H9 (cell line): ENCODE measurements around the gene ZFP91. TPM values are rescaled to one million over a fixed set of nuclear protein-coding genes. Genes with fewer than 3 reads are reported as not detected.

ENCODE experiments used
- DNase-seq: peaks from one replicate; pipeline ENCODE4 v3.0.0-alpha.2; 2017
- H2AFZ ChIP-seq: one replicate; pipeline ENCODE4 v1.6.1; 2013; ENCODE audit warnings: mild to moderate bottlenecking, low read length, control low read depth, moderate library complexity
- H2AK5ac ChIP-seq: 2 replicates; pipeline ENCODE4 v1.6.1; 2013; ENCODE audit warnings: low read length, control low read depth, mixed read lengths; ENCODE audit not compliant: insufficient read length
- H2BK120ac ChIP-seq: one replicate; pipeline ENCODE4 v1.6.1; 2013; ENCODE audit warnings: low read depth, mild to moderate bottlenecking, low read length, control low read depth, inconsistent platforms; ENCODE audit not compliant: poor library complexity, severe bottlenecking
- H2BK12ac ChIP-seq: 2 replicates; pipeline ENCODE4 v1.6.1; 2013; ENCODE audit warnings: low read length, control low read depth, mixed read lengths, low read depth; ENCODE audit not compliant: insufficient read length
- H2BK15ac ChIP-seq: 2 replicates; pipeline ENCODE4 v1.6.1; 2013; ENCODE audit warnings: low read depth, low read length, control low read depth
- H2BK20ac ChIP-seq: one replicate; pipeline ENCODE4 v1.6.1; 2013; ENCODE audit warnings: low read depth, mild to moderate bottlenecking, low read length, control low read depth, inconsistent platforms; ENCODE audit not compliant: poor library complexity, severe bottlenecking
- H2BK5ac ChIP-seq: 2 replicates; pipeline ENCODE4 v1.6.1; 2013; ENCODE audit warnings: low read length, control low read depth, mixed read lengths; ENCODE audit not compliant: insufficient read length
- H3K14ac ChIP-seq: 2 replicates; pipeline ENCODE4 v1.6.1; 2013; ENCODE audit warnings: low read length, control low read depth; ENCODE audit not compliant: insufficient read depth
- H3K18ac ChIP-seq: 2 replicates; pipeline ENCODE4 v1.6.1; 2013; ENCODE audit warnings: low read depth, mild to moderate bottlenecking, mixed read lengths, low read length, control low read depth; ENCODE audit not compliant: insufficient read length
- H3K23ac ChIP-seq: 2 replicates; pipeline ENCODE4 v1.6.1; 2013; ENCODE audit warnings: low read length, control low read depth, mixed read lengths, low read depth; ENCODE audit not compliant: insufficient read length
- H3K23me2 ChIP-seq: 2 replicates; pipeline ENCODE4 v1.6.1; 2013; ENCODE audit warnings: low read depth, mild to moderate bottlenecking, mixed read lengths, low read length, control low read depth; ENCODE audit not compliant: insufficient read length, poor library complexity, severe bottlenecking
- H3K27ac ChIP-seq: 2 replicates; pipeline ENCODE4 v1.5.1; 2013; ENCODE audit warnings: low read length, control low read depth, mixed read lengths, low read depth; ENCODE audit not compliant: insufficient read length
- H3K27me3 ChIP-seq: 2 replicates; pipeline ENCODE4 v1.6.1; 2013; ENCODE audit warnings: low read length, control low read depth, inconsistent platforms; ENCODE audit not compliant: insufficient read depth
- H3K4ac ChIP-seq: 2 replicates; pipeline ENCODE4 v1.6.1; 2013; ENCODE audit warnings: low read depth, mild to moderate bottlenecking, control low read depth, inconsistent platforms, low read length, moderate library complexity
- H3K4me1 ChIP-seq: 2 replicates; pipeline ENCODE4 v1.6.1; 2013; ENCODE audit warnings: low read length, control low read depth, inconsistent platforms; ENCODE audit not compliant: insufficient read depth
- H3K4me2 ChIP-seq: 2 replicates; pipeline ENCODE4 v1.6.1; 2013; ENCODE audit warnings: low read length, control low read depth, mixed read lengths; ENCODE audit not compliant: insufficient read length, insufficient read depth
- H3K56ac ChIP-seq: 2 replicates; pipeline ENCODE4 v1.6.1; 2013; ENCODE audit warnings: low read depth, mild to moderate bottlenecking, mixed read lengths, low read length, control low read depth; ENCODE audit not compliant: insufficient read length
- H3K79me1 ChIP-seq: 2 replicates; pipeline ENCODE4 v1.6.1; 2013; ENCODE audit warnings: low read depth, mild to moderate bottlenecking, moderate library complexity, low read length, control low read depth, inconsistent platforms; ENCODE audit not compliant: insufficient read depth, poor library complexity, severe bottlenecking
- H3K79me2 ChIP-seq: 2 replicates; pipeline ENCODE4 v1.6.1; 2013; ENCODE audit warnings: low read length, control low read depth, inconsistent platforms; ENCODE audit not compliant: insufficient read depth
- H3K9ac ChIP-seq: 2 replicates; pipeline ENCODE4 v1.6.1; 2013; ENCODE audit warnings: low read length, control low read depth, mixed read lengths; ENCODE audit not compliant: insufficient read length; ENCODE audit errors: extremely low read depth
- H3K9me3 ChIP-seq: one replicate; pipeline ENCODE4 v1.6.1; 2013; ENCODE audit warnings: low read depth, low read length, inconsistent platforms; ENCODE audit not compliant: control insufficient read depth
- H3T11ph ChIP-seq: one replicate; pipeline ENCODE4 v1.6.1; 2013; ENCODE audit warnings: mild to moderate bottlenecking, low read length, control low read depth, inconsistent platforms
- H4K20me1 ChIP-seq: one replicate; pipeline ENCODE4 v1.6.1; 2013; ENCODE audit not compliant: control insufficient read depth, insufficient read length, insufficient read depth
- H4K5ac ChIP-seq: 2 replicates; pipeline ENCODE4 v1.6.1; 2013; ENCODE audit warnings: low read depth, mild to moderate bottlenecking, mixed read lengths, low read length, control low read depth; ENCODE audit not compliant: insufficient read length
- H4K8ac ChIP-seq: replicated peaks from 2 replicates; pipeline ENCODE4 v1.6.1; 2013; ENCODE audit warnings: low read length, control low read depth, mixed read lengths, low read depth; ENCODE audit not compliant: insufficient read length
- H4K91ac ChIP-seq: 2 replicates; pipeline ENCODE4 v1.6.1; 2013; ENCODE audit warnings: low read depth, mild to moderate bottlenecking, moderate library complexity, mixed read lengths, low read length, control low read depth; ENCODE audit not compliant: insufficient read length
- H3K27ac Mint-ChIP-seq, 3 experiments: 2 replicates in 2 of 3; 3 replicates in 1 of 3; pipeline ENCODE4 v1.8.0; 2020 to 2021; ENCODE audit warnings: mixed read lengths in 3 of 3, mild to moderate bottlenecking in 1 of 3, moderate library complexity in 1 of 3
- H3K27me3 Mint-ChIP-seq: 2 replicates; pipeline ENCODE4 v1.8.0; 2021; ENCODE audit warnings: low read depth, mild to moderate bottlenecking, moderate library complexity, mixed read lengths
- H3K36me3 Mint-ChIP-seq, 3 experiments: 2 replicates in 2 of 3; 3 replicates in 1 of 3; pipeline ENCODE4 v1.8.0; 2020 to 2021; ENCODE audit warnings: low read depth in 3 of 3, mixed read lengths in 3 of 3; ENCODE audit not compliant: insufficient read depth in 1 of 3
- H3K4me1 Mint-ChIP-seq, 2 experiments: 2 replicates each; pipeline ENCODE4 v1.8.0; 2020; ENCODE audit warnings: mixed read lengths in 2 of 2
- H3K4me3 Mint-ChIP-seq, 2 experiments: 2 replicates in 1 of 2; 3 replicates in 1 of 2; pipeline ENCODE4 v1.8.0; 2020 to 2021; ENCODE audit warnings: mild to moderate bottlenecking in 2 of 2, mixed read lengths in 2 of 2, moderate library complexity in 1 of 2
- H3K9me3 Mint-ChIP-seq, 2 experiments: 2 replicates in 1 of 2; 3 replicates in 1 of 2; pipeline ENCODE4 v1.8.0; 2020; ENCODE audit warnings: mild to moderate bottlenecking in 2 of 2, mixed read lengths in 2 of 2, moderate library complexity in 1 of 2
- CTCF ChIP-seq: fragments of 200-600 bp; sonication (generic); conservative IDR thresholded peaks from 3 replicates; pipeline ENCODE4 v1.8.0; 2021; ENCODE audit warnings: antibody characterized with exemption, mild to moderate bottlenecking
- WGBS: extraction: QIAGEN DNeasy Blood & Tissue Kit; methylation state at CpG from one replicate; pipeline ENCODE4 v1.1.7; 2013; ENCODE audit warnings: missing lambda C conversion rate, low lambda C conversion rate, mixed read lengths; ENCODE audit not compliant: insufficient read length; ENCODE audit errors: extremely low coverage; 5-methylcytosine and 5-hydroxymethylcytosine counted together
- total RNA-seq: library from RNA; stranded (reverse); gene quantifications from 2 replicates; pipeline ENCODE4 v1.2.1, GENCODE V29; 2021

ZFP91 gene
- total RNA-seq, 1 experiment from 2014 or later, result 32.9 TPM

- H3K4me1 Mint-ChIP-seq, result no peaks in the 10 kb centered on the region
- H3K4me3 Mint-ChIP-seq, result no peak overlapping the region
- no peak overlapping the region for H3K18ac ChIP-seq
- H3K56ac ChIP-seq, result no peak overlapping the region
- no peaks in the 10 kb centered on the region for H3K9me3 Mint-ChIP-seq
- TF ChIP-seq CTCF, result no peak
- no peak overlapping the region for H3K4me2 ChIP-seq
- H2BK12ac ChIP-seq, result no peak overlapping the region
- H4K8ac ChIP-seq, result no peak overlapping the region
- no peaks in the 10 kb centered on the region for H3K79me1 ChIP-seq
- DNase-seq, result no peak
- H4K5ac ChIP-seq, result no peak overlapping the region
- H3K4me1 ChIP-seq, result no peaks in the 10 kb centered on the region
- H3K79me2 ChIP-seq, result no peaks in the 10 kb centered on the region
- H3K9me3 ChIP-seq, result no peaks in the 10 kb centered on the region
- H2BK20ac ChIP-seq, result no peak overlapping the region
- no peak overlapping the region for H3K9ac ChIP-seq
- H2BK120ac ChIP-seq, result no peak overlapping the region
- H4K91ac ChIP-seq, result no peak overlapping the region
- no peak overlapping the region for H3K14ac ChIP-seq
- H3K23me2 ChIP-seq, result no peaks in the 10 kb centered on the region
- H3K27me3 Mint-ChIP-seq, result no peaks in the 10 kb centered on the region
- H3K27me3 ChIP-seq, result no peaks in the 10 kb centered on the region
- H4K20me1 ChIP-seq, result no peaks in the 10 kb centered on the region
- H3K36me3 Mint-ChIP-seq, result no peaks in the 10 kb centered on the region
- H2AFZ ChIP-seq, result no peak overlapping the region
- H2BK15ac ChIP-seq, result no peak overlapping the region
- no peak overlapping the region for H3T11ph ChIP-seq
- no peak overlapping the region for H3K23ac ChIP-seq
- WGBS, result no CpG with 5 or more reads among the region's 2 CpGs
- no peak overlapping the region for H3K27ac ChIP-seq
- H3K27ac Mint-ChIP-seq, result no peak overlapping the region
- no peak overlapping the region for H3K4ac ChIP-seq
- no peak overlapping the region for H2BK5ac ChIP-seq
- H2AK5ac ChIP-seq, result no peak overlapping the region
Measured at GRCh38 chr11:58561394-58562098, 17.3 kb upstream of the ZFP91 start.
